Gastrocnemius medialis (tissue), 4 donors: ENCODE measurements around the gene S1PR3.

Experiments
- POLR2A ChIP-seq, 2 donors: fragments of 450-650 bp; IDR thresholded peaks; one replicate each; pipeline ENCODE4 v1.6.1; 2017; ENCODE audit warnings: antibody characterized with exemption in 2 of 2, mild to moderate bottlenecking in 2 of 2, moderate library complexity in 2 of 2
- TF ChIP-seq, protein P1 (sequence below), 5 experiments: fragments of 450-650 bp in 3 of 5; fragments of 200-600 bp in 2 of 5; sonication (generic) in 2 of 5; IDR thresholded peaks in 4 of 5; conservative IDR thresholded peaks in 1 of 5; 1 replicate in 4 of 5; 2 replicates in 1 of 5; pipeline ENCODE4 v1.5.1; 2016 to 2019; ENCODE audit warnings: antibody characterized with exemption in 5 of 5, mild to moderate bottlenecking in 3 of 5, moderate library complexity in 3 of 5

DNA sequence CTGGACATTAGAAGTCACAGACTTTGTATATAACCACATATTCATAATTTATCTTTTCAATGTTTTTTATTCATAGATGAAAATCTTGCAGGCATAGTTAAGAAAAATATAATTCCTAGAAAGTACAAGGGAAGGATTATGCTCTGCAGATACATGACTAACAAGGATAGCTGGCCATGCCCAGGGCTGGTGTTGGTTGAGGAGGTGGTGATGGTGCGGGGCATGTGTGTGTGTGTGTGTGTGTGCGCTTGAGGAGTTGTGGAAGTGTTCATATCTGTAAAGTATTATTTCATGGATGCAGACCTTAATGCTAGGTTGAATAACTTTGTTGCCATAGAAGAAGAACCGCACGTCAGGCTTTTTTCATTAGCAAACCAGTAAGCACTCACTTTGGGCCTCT lies 1.3 kb downstream of the S1PR3 start:
- TF ChIP-seq, protein P1, sequence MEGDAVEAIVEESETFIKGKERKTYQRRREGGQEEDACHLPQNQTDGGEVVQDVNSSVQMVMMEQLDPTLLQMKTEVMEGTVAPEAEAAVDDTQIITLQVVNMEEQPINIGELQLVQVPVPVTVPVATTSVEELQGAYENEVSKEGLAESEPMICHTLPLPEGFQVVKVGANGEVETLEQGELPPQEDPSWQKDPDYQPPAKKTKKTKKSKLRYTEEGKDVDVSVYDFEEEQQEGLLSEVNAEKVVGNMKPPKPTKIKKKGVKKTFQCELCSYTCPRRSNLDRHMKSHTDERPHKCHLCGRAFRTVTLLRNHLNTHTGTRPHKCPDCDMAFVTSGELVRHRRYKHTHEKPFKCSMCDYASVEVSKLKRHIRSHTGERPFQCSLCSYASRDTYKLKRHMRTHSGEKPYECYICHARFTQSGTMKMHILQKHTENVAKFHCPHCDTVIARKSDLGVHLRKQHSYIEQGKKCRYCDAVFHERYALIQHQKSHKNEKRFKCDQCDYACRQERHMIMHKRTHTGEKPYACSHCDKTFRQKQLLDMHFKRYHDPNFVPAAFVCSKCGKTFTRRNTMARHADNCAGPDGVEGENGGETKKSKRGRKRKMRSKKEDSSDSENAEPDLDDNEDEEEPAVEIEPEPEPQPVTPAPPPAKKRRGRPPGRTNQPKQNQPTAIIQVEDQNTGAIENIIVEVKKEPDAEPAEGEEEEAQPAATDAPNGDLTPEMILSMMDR (IDR thresholded peaks at IDR 0.05 in 4 of 5, conservative IDR thresholded peaks at IDR 0.05 in 1 of 5): no peak
- no peak for TF ChIP-seq POLR2A (IDR thresholded peaks at IDR 0.05)
